G401.6 (cell line): Measurements from ENCODE around the gene POTEM.
"Not testable (repeated sequence)": the region's sequence is repeated elsewhere in the genome, so short reads cannot be mapped to it uniquely, and the experiment has no call there.

Experiments used
- FAIRE-seq: peaks from 2 replicates; lab custom pipeline; 2012; peaks lifted over from hg19 to GRCh38; lab: Jason Lieb, UNC

The POTEM gene

GRCh38 chr14:18967134-18967533, at the start of gene POTEM:
Gene POTEM (plus strand): TSS chr14:18967434. CDS start chr14:18967486, 52 bp downstream.
- FAIRE-seq: not testable (repeated sequence)

- not testable (repeated sequence) for FAIRE-seq
Measured at GRCh38 chr14:18918345-18918744, 48.9 kb upstream of the POTEM start.

GRCh38 chr14:18920052-18920451, 47.2 kb upstream of the POTEM start:
- not testable (repeated sequence) for FAIRE-seq

- not testable (repeated sequence) for FAIRE-seq
Measured at GRCh38 chr14:18921055-18921701, 46.1 kb upstream of the POTEM start.

- FAIRE-seq: not testable (repeated sequence)
Measured at GRCh38 chr14:18936848-18937247, 30.4 kb upstream of the POTEM start.

- not testable (repeated sequence) for FAIRE-seq
Measured at GRCh38 chr14:18938733-18939132, 28.5 kb upstream of the POTEM start.

GRCh38 chr14:18949939-18950338, 17.3 kb upstream of the POTEM start:
- FAIRE-seq: not testable (repeated sequence)

- FAIRE-seq: not testable (repeated sequence)
Measured at GRCh38 chr14:18953085-18953484, 14.1 kb upstream of the POTEM start.

- not testable (repeated sequence) for FAIRE-seq
Measured at GRCh38 chr14:18955816-18956215, 11.4 kb upstream of the POTEM start.

- not testable (repeated sequence) for FAIRE-seq
Measured at GRCh38 chr14:18961576-18961975, 5.7 kb upstream of the POTEM start.

GRCh38 chr14:18962143-18962542, 5.1 kb upstream of the POTEM start:
- not testable (repeated sequence) for FAIRE-seq

GRCh38 chr14:18963276-18963675, 4.0 kb upstream of the POTEM start:
- not testable (repeated sequence) for FAIRE-seq

- FAIRE-seq: not testable (repeated sequence)
Measured at GRCh38 chr14:18964878-18965277, 2.4 kb upstream of the POTEM start.

- not testable (repeated sequence) for FAIRE-seq
Measured at GRCh38 chr14:19002566-19002965, 35.3 kb downstream of the POTEM start.

- not testable (repeated sequence) for FAIRE-seq
Measured at GRCh38 chr14:19006490-19006889, 39.3 kb downstream of the POTEM start.

GRCh38 chr14:19007678-19008077, 40.4 kb downstream of the POTEM start:
- not testable (repeated sequence) for FAIRE-seq

- FAIRE-seq: not testable (repeated sequence)
Measured at GRCh38 chr14:19011029-19011428, 43.8 kb downstream of the POTEM start.

GRCh38 chr14:19011703-19012102, 44.5 kb downstream of the POTEM start:
- not testable (repeated sequence) for FAIRE-seq

GRCh38 chr14:19015185-19015584, 48.0 kb downstream of the POTEM start:
- not testable (repeated sequence) for FAIRE-seq

GRCh38 chr14:19025080-19025589, 57.9 kb downstream of the POTEM start:
- FAIRE-seq: not testable (repeated sequence)

- not testable (repeated sequence) for FAIRE-seq
Measured at GRCh38 chr14:19026649-19027351, 59.6 kb downstream of the POTEM start.

- FAIRE-seq: not testable (repeated sequence)
Measured at GRCh38 chr14:19027895-19028294, 60.7 kb downstream of the POTEM start.

- not testable (repeated sequence) for FAIRE-seq
Measured at GRCh38 chr14:19036811-19037382, 69.7 kb downstream of the POTEM start.
